ENCODE measurements around the gene CTAG2.

Gene CTAG2

GRCh38 chrX:154655346-154655745 lies 2.0 kb upstream of the CTAG2 start:
- TF ChIP-seq CTCF (IDR thresholded peaks at IDR 0.05; ENCODE audit: low read depth, low read length, missing control alignments) = no peak
- H3K4me3 ChIP-seq (ENCODE audit: low read depth, low read length) = no peak overlapping the region
- DNase-seq (ENCODE audit: low read depth) = no peak
- in situ Hi-C loops (cut with HindIII; ENCODE audit: low sequenced_read_pairs) = no loop called here

- in situ Hi-C loops (cut with HindIII; ENCODE audit: low sequenced_read_pairs) = no loop called here
Observed at GRCh38 chrX:154654925-154655324, 1.5 kb upstream of the CTAG2 start.

GRCh38 chrX:154654372-154654771 lies 993 bp upstream of the CTAG2 start:
- in situ Hi-C loops (cut with HindIII; ENCODE audit: low sequenced_read_pairs) = no loop called here
- TF ChIP-seq CTCF (IDR thresholded peaks at IDR 0.05; ENCODE audit: low read depth, low read length, missing control alignments) = no peak
- H3K4me3 ChIP-seq (ENCODE audit: low read depth, low read length) = no peak overlapping the region
- no peak for DNase-seq (ENCODE audit: low read depth)

More at GRCh38 chrX:154654925-154655324, 1.5 kb upstream of the CTAG2 start:
- TF ChIP-seq CTCF (IDR thresholded peaks at IDR 0.05; ENCODE audit: low read depth, low read length, missing control alignments) = no peak
- no peak overlapping the region for H3K4me3 ChIP-seq (ENCODE audit: low read depth, low read length)
- DNase-seq (ENCODE audit: low read depth) = no peak

GRCh38 chrX:154653048-154653401 lies 354 bp downstream of the CTAG2 start:
- in situ Hi-C loops (cut with HindIII; ENCODE audit: low sequenced_read_pairs) = no loop called here
- DNase-seq (ENCODE audit: low read depth) = no peak
- no peak overlapping the region for H3K4me3 ChIP-seq (ENCODE audit: low read depth, low read length)
- no peak for TF ChIP-seq CTCF (IDR thresholded peaks at IDR 0.05; ENCODE audit: low read depth, low read length, missing control alignments)

- in situ Hi-C loops (cut with HindIII; ENCODE audit: low sequenced_read_pairs) = no loop called here
- DNase-seq (ENCODE audit: low read depth) = no peak
- H3K4me3 ChIP-seq (ENCODE audit: low read depth, low read length) = no peak overlapping the region
- no peak for TF ChIP-seq CTCF (IDR thresholded peaks at IDR 0.05; ENCODE audit: low read depth, low read length, missing control alignments)
Observed at GRCh38 chrX:154652311-154653047, 900 bp downstream of the CTAG2 start.

GRCh38 chrX:154650221-154650510 lies 3.2 kb downstream of the CTAG2 start:
- no peak overlapping the region for H3K4me3 ChIP-seq (ENCODE audit: low read depth, low read length)
- no peak for TF ChIP-seq CTCF (IDR thresholded peaks at IDR 0.05; ENCODE audit: low read depth, low read length, missing control alignments)
- in situ Hi-C loops (cut with HindIII; ENCODE audit: low sequenced_read_pairs) = no loop called here
- no peak for DNase-seq (ENCODE audit: low read depth)

Data from astrocyte of the cerebellum (primary cell).